Spinal cord (tissue), 10 donors: ENCODE measurements around the gene PCDHB6. TPM values are rescaled to one million over a fixed set of nuclear protein-coding genes. Genes with fewer than 3 reads are reported as not detected.
"Not testable (repeated sequence)": the region's sequence is repeated elsewhere in the genome, so short reads cannot be mapped to it uniquely, and the experiment has no call there.

Experiments
- DNase-seq, 6 donors: peaks; one replicate each; pipeline versions ENCODE4 v3.0.0 to v3.0.0-alpha.2; 2013 to 2015; ENCODE audit warnings: low spot score in 6 of 6, low read depth in 4 of 6
- H3K27ac ChIP-seq: one replicate; pipeline ENCODE4 v1.5.1; 2013; ENCODE audit warnings: low read depth, low read length, control low read depth
- H3K27me3 ChIP-seq: one replicate; pipeline ENCODE4 v1.6.1; 2013; ENCODE audit warnings: low read length; ENCODE audit not compliant: control insufficient read depth, insufficient read depth
- H3K36me3 ChIP-seq: one replicate; pipeline ENCODE4 v1.6.1; 2013; ENCODE audit warnings: low read length; ENCODE audit not compliant: control insufficient read depth, insufficient read depth
- H3K4me1 ChIP-seq: one replicate; pipeline ENCODE4 v1.6.1; 2013; ENCODE audit warnings: low read length; ENCODE audit not compliant: control insufficient read depth, insufficient read depth
- H3K4me3 ChIP-seq: one replicate; pipeline ENCODE4 v1.5.1; 2013; ENCODE audit warnings: low read depth, low read length, control low read depth
- H3K9me3 ChIP-seq: one replicate; pipeline ENCODE4 v1.6.1; 2013; ENCODE audit warnings: low read length; ENCODE audit not compliant: control insufficient read depth, insufficient read depth
- WGBS: methylation state at CpG from one replicate; pipeline ENCODE4 v1.1.5; 2013; ENCODE audit warnings: missing lambda C conversion rate; ENCODE audit not compliant: insufficient coverage; 5-methylcytosine and 5-hydroxymethylcytosine counted together
- long read RNA-seq, 4 donors: transcript quantifications; one replicate each; lab custom pipeline, GENCODE V29; 2026
- polyA plus RNA-seq, 2 donors: library from polyadenylated mRNA; unstranded; fragments of 120-200 nt; gene quantifications; one replicate each; pipeline ENCODE4 v1.2.1, GENCODE V29; 2013; ENCODE audit not compliant: insufficient read length in 2 of 2
- total RNA-seq, 2 donors: library from RNA; depleted of rRNA in 1 of 2; stranded (reverse); fragments of 120-200 nt in 1 of 2; fragments of >200 nt in 1 of 2; gene quantifications; one replicate each; pipeline versions ENCODE4 v1.2.3 to v1.2.4, GENCODE V29; 2013 to 2014
- donor health status: healthy.

PCDHB6 gene
- total RNA-seq = 1 to 10 TPM; 1.9 to 2.7 TPM
- polyA plus RNA-seq = 1 to 10 TPM; 5.4 to 5.5 TPM
- long read RNA-seq, donor 1, partial matches to known transcripts = 0 of 3 reads
- long read RNA-seq, donor 1, other reads (novel, unspliced or antisense) = 0 of 3 reads
- long read RNA-seq, donor 2, partial matches to known transcripts = 0 of 2 reads
- long read RNA-seq, donor 2, other reads (novel, unspliced or antisense) = 0 of 2 reads
- long read RNA-seq, donor 3, partial matches to known transcripts = 0 of 1 reads
- long read RNA-seq, donor 3, other reads (novel, unspliced or antisense) = 0 of 1 reads
- long read RNA-seq, donor 4, partial matches to known transcripts = 0 of 2 reads
- long read RNA-seq, donor 4, other reads (novel, unspliced or antisense) = 0 of 2 reads

GRCh38 chr5:141149812-141150211 is at the start of gene PCDHB6:
Gene PCDHB6, plus strand, starts transcription at chr5:141150057. Its CDS starts 201 bp downstream, at chr5:141150258.
- H3K36me3 ChIP-seq = no peaks in the 10 kb centered on the region
- DNase-seq = peak in 3 of 6 donors; percentile 1 to 49 (median 44)
- no peak within 1 kb of the TSS for H3K4me3 ChIP-seq
- H3K27ac ChIP-seq = no peak within 1 kb of the TSS
- peaks cover 9% of the 10 kb centered on the region for H3K9me3 ChIP-seq
- 3% methylated on average over 10 of the region's 18 CpGs for WGBS
- H3K27me3 ChIP-seq = no peaks in the 10 kb centered on the region
- H3K4me1 ChIP-seq = no peaks in the 10 kb centered on the region

GRCh38 chr5:141100243-141100805 is 49.5 kb upstream of the PCDHB6 start, which contains the start of gene PCDHB3:
Gene PCDHB3, plus strand, starts transcription at chr5:141100473. Its CDS starts 177 bp downstream, at chr5:141100650.
- no peak within 1 kb of the TSS for H3K27ac ChIP-seq
- peak in 2 of 6 donors; percentile 52 to 77 for DNase-seq

GRCh38 chr5:141101059-141101458 is 48.8 kb upstream of the PCDHB6 start:
- H3K27me3 ChIP-seq = no peaks in the 10 kb centered on the region
- peak in 1 of 6 donors; percentile 3 for DNase-seq
- H3K36me3 ChIP-seq = no peaks in the 10 kb centered on the region
- H3K9me3 ChIP-seq = peaks cover 2% of the 10 kb centered on the region
- no peak overlapping the region for H3K4me3 ChIP-seq
- no peaks in the 10 kb centered on the region for H3K4me1 ChIP-seq
- 32% methylated on average over 19 of the region's 20 CpGs for WGBS
- no peak overlapping the region for H3K27ac ChIP-seq

More at GRCh38 chr5:141100243-141100805, 49.5 kb upstream of the PCDHB6 start, which contains the start of gene PCDHB3:
- H3K9me3 ChIP-seq = peaks cover 5% of the 10 kb centered on the region
- no peaks in the 10 kb centered on the region for H3K36me3 ChIP-seq
- 11% methylated on average over 16 of the region's 19 CpGs for WGBS
- no peak within 1 kb of the TSS for H3K4me3 ChIP-seq
- H3K27me3 ChIP-seq = peaks cover under 1% of the 10 kb centered on the region
- no peaks in the 10 kb centered on the region for H3K4me1 ChIP-seq

- 27% methylated on average over 21 of the region's 39 CpGs for WGBS
Observed at GRCh38 chr5:141102070-141102469, 47.8 kb upstream of the PCDHB6 start.

GRCh38 chr5:141102471-141102870 is 47.4 kb upstream of the PCDHB6 start:
- H3K9me3 ChIP-seq, H3K4me3 ChIP-seq, DNase-seq, H3K36me3 ChIP-seq, H3K4me1 ChIP-seq, H3K27ac ChIP-seq, H3K27me3 ChIP-seq: not testable (repeated sequence)
- 24% methylated on average over 15 of the region's 38 CpGs for WGBS

More at GRCh38 chr5:141102070-141102469, 47.8 kb upstream of the PCDHB6 start:
- H3K27ac ChIP-seq, H3K27me3 ChIP-seq, H3K4me1 ChIP-seq, DNase-seq, H3K9me3 ChIP-seq, H3K4me3 ChIP-seq, H3K36me3 ChIP-seq: not testable (repeated sequence)

GRCh38 chr5:141105350-141105749 is 44.5 kb upstream of the PCDHB6 start:
- Histone ChIP-seq H3K4me3 (no peak overlapping the region), H3K9me3 (peaks cover 3% of the 10 kb centered on the region)
- no CpG with 5 or more reads among the region's 2 CpGs for WGBS

GRCh38 chr5:141119250-141119649 is 30.6 kb upstream of the PCDHB6 start:
- WGBS = no CpG with 5 or more reads among the region's 2 CpGs
- peaks cover 8% of the 10 kb centered on the region for H3K9me3 ChIP-seq

More at GRCh38 chr5:141105350-141105749, 44.5 kb upstream of the PCDHB6 start:
- H3K36me3 ChIP-seq = no peaks in the 10 kb centered on the region
- H3K27me3 ChIP-seq = no peaks in the 10 kb centered on the region
- no peak overlapping the region for H3K27ac ChIP-seq
- DNase-seq = no peak
- no peaks in the 10 kb centered on the region for H3K4me1 ChIP-seq

GRCh38 chr5:141121563-141121962 is 28.3 kb upstream of the PCDHB6 start, which contains the start of gene PCDHB4:
Gene PCDHB4, plus strand, starts transcription at chr5:141121818. Its CDS starts 181 bp downstream, at chr5:141121999.
- no peaks in the 10 kb centered on the region for H3K4me1 ChIP-seq
- H3K27ac ChIP-seq = no peak within 1 kb of the TSS
- H3K36me3 ChIP-seq = no peaks in the 10 kb centered on the region
- WGBS = 20% methylated on average over 10 of the region's 16 CpGs
- DNase-seq = peak in 3 of 6 donors; percentile 19 to 63 (median 48)
- H3K4me3 ChIP-seq = no peak within 1 kb of the TSS
- H3K9me3 ChIP-seq = peaks cover 10% of the 10 kb centered on the region
- no peaks in the 10 kb centered on the region for H3K27me3 ChIP-seq

More at GRCh38 chr5:141119250-141119649, 30.6 kb upstream of the PCDHB6 start:
- Histone ChIP-seq H3K27ac (no peak overlapping the region), H3K4me1 (no peaks in the 10 kb centered on the region), H3K27me3 (no peaks in the 10 kb centered on the region), H3K36me3 (no peaks in the 10 kb centered on the region), H3K4me3 (no peak overlapping the region)
- DNase-seq = no peak

- WGBS = 28% methylated on average over 10 of the region's 12 CpGs
- no peak overlapping the region for H3K27ac ChIP-seq
Observed at GRCh38 chr5:141121985-141122384, 27.9 kb upstream of the PCDHB6 start.

More at GRCh38 chr5:141121985-141122384, 27.9 kb upstream of the PCDHB6 start:
- Histone ChIP-seq H3K9me3 (peaks cover 7% of the 10 kb centered on the region), H3K4me3 (no peak overlapping the region), H3K36me3 (no peaks in the 10 kb centered on the region), H3K27me3 (no peaks in the 10 kb centered on the region), H3K4me1 (no peaks in the 10 kb centered on the region)
- peak in 1 of 6 donors; percentile 3 for DNase-seq
